Epithelial cell of prostate (primary cell): Measurements from ENCODE around the gene TUB.

Experiments used
- DNase-seq: peaks from one replicate; pipeline ENCODE4 v3.0.0-alpha.2; 2011; ENCODE audit warnings: low read depth, low spot score
- H3K27ac ChIP-seq: fragments of 450-650 bp; 2 replicates; pipeline ENCODE4 v1.5.1; 2017; ENCODE audit warnings: mild to moderate bottlenecking

The TUB gene

DNA sequence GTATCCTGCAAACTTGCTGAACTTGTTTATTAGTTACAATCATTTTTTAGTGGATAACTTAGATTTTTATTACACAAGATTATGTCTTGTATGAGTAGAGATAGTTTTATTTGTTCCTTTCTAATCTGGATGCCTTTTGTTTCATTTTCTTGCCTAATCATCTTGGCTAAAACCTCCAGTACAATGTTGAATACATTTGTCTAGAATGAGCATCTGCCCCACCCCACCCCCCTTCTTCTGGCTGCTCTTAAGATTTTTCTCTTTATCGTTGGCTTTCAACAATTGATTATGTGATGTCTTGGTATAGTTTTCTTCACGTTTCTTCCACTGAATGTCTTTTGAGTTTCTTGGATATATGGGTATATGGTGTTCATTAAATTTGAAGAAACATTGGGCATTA lies 37.3 kb upstream of the TUB start:
- no peak overlapping the region for H3K27ac ChIP-seq
- DNase-seq = no peak

- DNase-seq = no peak
- no peak overlapping the region for H3K27ac ChIP-seq
These were observed 35.2 kb upstream of the TUB start for GRCh38 chr11:8045839-8046238.

- DNase-seq = no peak
These were observed 33.6 kb upstream of the TUB start for GRCh38 chr11:8047382-8047781.

GRCh38 chr11:8049084-8049483 lies 31.9 kb upstream of the TUB start:
- DNase-seq = no peak
- H3K27ac ChIP-seq = no peak overlapping the region

More at GRCh38 chr11:8047382-8047781, 33.6 kb upstream of the TUB start:
- H3K27ac ChIP-seq = no peak overlapping the region

DNA sequence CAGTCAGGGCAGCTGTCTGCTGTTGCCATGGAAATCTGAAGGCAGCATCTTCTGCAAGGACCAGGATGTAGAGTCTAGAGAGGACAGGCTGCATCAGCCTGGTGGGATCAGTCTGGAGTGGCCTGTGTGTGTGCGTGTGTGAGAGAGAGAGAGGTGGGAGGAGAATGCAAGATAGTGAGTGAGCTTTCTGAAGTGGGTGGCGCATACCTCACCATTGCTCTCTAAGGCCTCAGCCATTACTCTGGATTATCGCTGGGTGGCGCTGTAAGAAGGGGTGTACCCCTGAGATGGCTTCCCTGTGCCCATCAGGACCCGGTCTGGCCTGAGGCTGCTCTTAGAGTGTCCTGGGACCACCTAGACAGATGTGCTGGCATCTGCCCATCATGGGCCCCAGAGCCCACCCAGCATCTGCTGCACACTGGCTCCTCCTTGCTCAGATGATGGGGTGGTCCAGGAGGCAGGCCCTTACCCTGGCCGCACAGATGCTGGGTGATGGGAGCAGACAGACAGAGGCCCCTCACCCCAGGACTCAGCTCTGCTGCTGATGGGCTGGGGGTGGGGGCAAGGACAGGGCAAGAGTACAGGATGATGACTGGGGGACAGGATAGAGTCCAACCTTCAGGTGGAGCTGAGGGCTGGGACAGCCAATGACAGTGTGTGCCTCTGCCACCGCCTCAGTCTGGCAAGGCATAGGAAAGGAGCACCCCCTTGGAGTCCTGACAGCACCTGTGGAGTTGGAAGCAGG lies 25.7 kb upstream of the TUB start:
- no peak for DNase-seq
- no peak overlapping the region for H3K27ac ChIP-seq

- no peak overlapping the region for H3K27ac ChIP-seq
- no peak for DNase-seq
These were observed 25.0 kb upstream of the TUB start for GRCh38 chr11:8055836-8056526.

GRCh38 chr11:8056810-8057463 lies 24.1 kb upstream of the TUB start:
- DNase-seq = no peak
- no peak overlapping the region for H3K27ac ChIP-seq

DNA sequence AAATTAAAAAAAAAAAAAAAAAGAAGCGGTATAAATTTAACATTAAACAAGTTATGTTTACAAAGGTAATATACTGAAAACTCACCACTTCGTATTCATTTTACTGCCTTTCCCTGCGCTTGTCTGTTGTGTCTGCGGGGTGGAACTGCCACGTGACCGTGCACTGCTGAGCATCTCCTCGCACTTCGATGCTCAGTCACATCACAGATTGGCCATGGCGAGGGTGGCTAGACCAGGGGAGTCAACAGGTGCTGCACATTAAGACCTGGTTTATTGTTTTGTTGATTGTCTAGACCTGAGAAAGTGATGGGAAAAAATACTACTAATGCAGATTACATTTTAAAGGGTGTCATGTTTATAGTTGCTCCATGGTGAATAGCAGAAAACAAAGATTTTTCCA lies 22.8 kb upstream of the TUB start:
- no peak for DNase-seq
- no peak overlapping the region for H3K27ac ChIP-seq

DNA sequence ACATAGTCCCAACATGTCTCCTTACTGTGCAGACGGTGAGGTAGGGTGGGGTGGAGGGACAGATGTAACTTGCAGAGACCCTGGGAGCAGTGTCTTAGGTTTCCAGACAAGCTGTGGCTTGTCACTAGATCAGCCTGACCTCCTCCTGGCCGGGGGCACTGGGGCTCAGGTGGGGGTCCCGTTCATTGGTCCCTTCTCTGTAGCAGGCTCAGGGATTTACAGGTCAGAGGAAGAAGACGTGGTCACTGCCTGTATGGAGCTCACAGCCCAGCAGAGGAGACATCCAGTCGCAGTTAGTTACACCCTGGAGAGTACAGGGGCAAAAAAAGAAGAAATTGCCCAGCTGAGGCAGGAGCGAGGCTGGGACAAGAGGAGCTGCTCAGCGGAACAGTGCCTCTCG lies 22.0 kb upstream of the TUB start:
- DNase-seq = no peak
- no peak overlapping the region for H3K27ac ChIP-seq

DNA sequence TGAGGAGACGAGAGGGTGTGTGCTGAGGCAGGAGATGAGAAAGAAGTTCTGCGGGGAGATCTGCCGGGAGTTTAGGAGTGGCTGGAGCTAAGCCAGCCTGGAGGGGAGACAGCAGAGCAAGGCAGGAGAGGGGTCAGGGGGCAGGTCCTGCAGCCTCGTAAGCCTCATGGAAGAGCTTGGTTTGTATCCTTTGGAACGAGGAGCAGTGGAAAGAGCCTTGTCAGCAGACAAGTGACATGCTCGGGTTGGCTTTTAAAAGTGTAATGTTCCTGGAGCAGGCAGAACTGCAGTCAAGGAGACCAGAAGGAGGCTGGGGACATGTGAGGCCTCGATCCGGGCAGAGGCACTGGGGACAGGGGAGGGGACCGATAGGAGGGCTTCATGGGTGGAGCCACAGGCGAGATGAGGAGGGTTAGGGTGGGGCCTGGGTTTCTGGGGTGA lies 21.4 kb upstream of the TUB start:
- DNase-seq = no peak
- H3K27ac ChIP-seq = no peak overlapping the region

GRCh38 chr11:8060146-8060719 lies 20.8 kb upstream of the TUB start:
- DNase-seq = no peak
- no peak overlapping the region for H3K27ac ChIP-seq

DNA sequence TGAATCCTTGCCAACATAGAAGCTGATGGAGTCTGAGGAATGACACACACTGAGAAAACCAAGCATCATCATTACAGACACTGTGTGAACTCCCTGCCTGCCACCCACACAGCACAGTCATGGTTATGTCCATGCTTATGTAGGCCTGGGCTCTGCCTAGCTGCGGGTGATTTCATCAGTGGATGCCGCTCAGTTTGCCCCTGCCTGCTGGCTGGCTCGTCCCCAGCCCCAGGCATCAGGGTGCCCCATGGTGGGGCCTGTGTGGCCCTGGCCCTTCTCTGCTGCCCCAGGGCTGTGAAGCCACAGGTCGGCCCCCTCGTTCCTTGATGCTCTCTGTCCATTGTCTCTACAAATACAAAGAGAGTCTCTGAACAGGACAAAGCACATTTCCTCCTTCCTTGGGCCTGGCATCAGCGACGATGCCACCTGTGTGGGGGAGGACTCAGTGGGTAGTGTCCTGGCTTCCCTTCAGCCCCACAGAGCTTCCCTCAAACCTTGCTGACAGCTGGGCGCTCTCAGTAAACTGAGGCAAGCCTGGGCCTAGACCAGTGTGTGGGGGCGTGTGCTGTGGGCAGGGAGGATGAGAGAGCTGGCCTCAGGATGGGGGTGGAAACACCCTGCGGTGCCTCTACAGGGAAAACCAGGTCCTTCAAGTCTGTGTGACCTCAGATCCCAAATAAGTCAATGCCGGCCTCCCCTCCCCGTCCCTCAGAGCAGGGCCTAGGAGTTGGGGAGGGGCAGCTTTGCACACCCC lies 20.0 kb upstream of the TUB start:
- H3K27ac ChIP-seq = no peak overlapping the region
- no peak for DNase-seq

GRCh38 chr11:8061555-8062428 lies 19.2 kb upstream of the TUB start:
- DNase-seq = no peak
- H3K27ac ChIP-seq = no peak overlapping the region

DNA sequence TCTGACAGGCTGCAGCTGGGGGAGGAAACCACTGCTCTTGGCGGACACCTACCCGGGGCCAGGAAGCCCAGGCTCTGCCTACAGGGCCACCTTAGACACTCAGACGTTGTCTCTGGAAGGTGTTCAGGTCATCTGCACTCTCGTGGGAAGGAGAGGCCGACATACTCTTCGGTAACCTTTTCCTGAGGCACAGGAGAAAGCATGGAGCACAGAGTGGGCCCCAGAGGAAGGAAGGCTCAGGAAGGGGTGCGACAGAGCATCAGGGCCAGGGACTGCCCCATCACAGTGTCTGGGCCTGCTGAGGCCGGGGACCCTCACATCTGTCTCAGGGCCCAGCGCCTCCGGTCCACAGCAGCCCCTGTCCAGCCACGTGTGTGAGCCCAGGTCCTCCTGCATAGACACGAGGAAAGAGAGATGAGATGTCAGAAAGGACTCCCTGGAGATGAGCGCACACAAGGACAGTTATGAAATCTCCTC lies 18.2 kb upstream of the TUB start:
- H3K27ac ChIP-seq = no peak overlapping the region
- DNase-seq = no peak

GRCh38 chr11:8063324-8063723 lies 17.7 kb upstream of the TUB start:
- no peak for DNase-seq
- no peak overlapping the region for H3K27ac ChIP-seq

DNA sequence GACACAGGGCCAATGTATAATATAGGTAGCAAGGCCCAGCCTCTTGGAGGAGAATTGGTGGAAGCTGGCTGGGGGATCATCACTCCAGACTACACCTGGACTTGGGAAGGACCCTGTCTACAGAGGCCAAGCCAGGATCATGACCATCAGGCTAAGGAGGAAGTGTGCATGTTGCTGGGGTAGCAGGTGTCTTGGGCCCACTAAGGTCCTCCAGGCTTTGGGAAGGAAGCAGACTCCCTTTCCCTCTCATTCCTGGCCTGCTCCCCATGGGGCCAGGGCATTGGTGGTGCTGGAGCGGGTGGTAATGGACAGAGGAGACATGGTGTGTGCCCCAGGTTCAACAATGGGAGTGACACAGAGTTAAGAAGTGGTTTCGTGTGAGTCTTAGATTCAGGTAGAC lies 16.0 kb upstream of the TUB start:
- DNase-seq = no peak
- H3K27ac ChIP-seq = no peak overlapping the region

DNA sequence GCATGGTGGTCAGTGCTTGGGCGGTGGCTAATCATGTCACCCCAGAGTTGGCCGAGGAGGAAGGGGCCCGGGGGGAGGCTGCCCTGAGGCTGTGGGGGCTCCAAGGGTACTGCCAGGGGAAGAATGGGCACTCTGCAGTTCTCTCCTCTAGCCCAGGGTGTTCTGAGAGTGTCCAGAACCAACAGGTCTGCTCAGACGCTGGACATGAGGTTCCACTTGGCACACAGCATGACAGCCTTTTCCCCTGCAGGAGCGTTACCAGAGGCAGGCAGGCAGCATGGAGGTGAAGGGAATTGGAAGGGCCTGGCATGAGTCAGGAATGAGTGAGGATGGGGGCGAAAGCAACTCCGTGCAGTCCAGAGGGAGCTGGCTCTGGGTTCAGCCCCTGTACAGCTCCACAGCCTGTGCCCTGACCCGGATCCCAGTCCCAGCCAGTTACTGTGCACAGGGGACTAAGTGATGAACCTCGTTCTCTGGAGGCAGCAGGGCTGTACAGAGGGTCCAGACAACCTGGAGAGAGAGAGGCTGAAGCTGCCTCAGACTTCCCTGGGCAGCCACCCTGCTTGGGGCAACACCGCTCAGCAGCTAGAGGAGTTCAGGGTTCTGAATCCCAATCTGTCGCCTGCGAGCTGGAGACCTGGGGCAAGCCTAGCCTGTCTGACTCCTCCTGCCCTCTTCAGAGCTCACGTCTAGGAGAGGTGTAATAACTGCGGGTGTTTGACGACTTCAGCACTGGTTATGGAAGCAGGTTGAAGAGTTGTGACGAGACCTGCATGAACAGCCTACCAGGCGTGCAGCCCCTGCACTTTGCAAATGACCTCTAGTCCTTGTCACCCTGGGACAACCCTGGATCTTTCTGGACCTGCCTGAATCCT lies 14.7 kb upstream of the TUB start:
- no peak for DNase-seq

DNA sequence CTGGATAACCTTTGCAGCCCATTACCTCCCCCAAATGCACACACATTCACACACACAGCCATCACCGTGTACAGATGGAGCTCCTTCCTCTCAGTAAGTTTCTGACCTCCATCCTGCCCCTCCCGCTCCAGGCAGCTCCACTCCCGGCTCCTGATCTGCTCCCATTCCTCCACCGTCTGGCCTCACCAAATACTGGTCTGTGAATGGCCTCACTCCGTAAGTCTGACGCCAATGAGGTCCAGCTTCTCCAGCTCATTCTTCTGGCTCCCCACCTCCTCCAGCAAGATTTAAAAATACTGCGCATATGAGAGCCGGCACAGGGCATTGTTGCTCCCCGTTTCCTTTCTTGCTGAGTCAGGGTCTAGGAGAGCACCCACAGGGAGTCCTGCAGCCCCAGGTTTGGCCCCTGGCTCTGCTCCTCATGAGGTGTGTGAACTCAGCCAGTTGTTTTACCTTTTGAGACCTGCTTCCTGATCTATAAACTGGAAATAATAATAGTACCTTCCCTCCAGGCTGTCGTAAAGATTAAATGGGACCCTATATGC lies 14.0 kb upstream of the TUB start:
- no peak for DNase-seq
- no peak overlapping the region for H3K27ac ChIP-seq

More for the DNA sequence above, 14.7 kb upstream of the TUB start:
- no peak overlapping the region for H3K27ac ChIP-seq
